Uterus (tissue), 4 donors: ENCODE results near the gene BBX. TPM values are rescaled to one million over a fixed set of nuclear protein-coding genes. Genes with fewer than 3 reads are reported as not detected.

Experiments
- total RNA-seq, 4 donors: library from RNA; depleted of rRNA in 3 of 4; stranded (reverse); fragments of >200 nt in 3 of 4; gene quantifications; one replicate each; pipeline versions ENCODE4 v1.1.0 to v1.2.4, GENCODE V29; 2014 to 2023
- donor health status: DM: yes; HTN: yes; CAD: no.

The BBX gene
- total RNA-seq, 4 donors from 2014 or later: 21.5 to 106 (median 63.8) TPM

Other genes starting within 250 kb of the BBX start
- gene CCDC54, start 145.5 kb upstream of the BBX start, total RNA-seq: not detected